HG03045 (cell line): ENCODE data around the gene IPPK.
"Not testable (repeated sequence)": the region's sequence is repeated elsewhere in the genome, so short reads cannot be mapped to it uniquely, and the experiment has no call there.

Source experiments
- ATAC-seq: cut with Tn5 transposase; IDR thresholded peaks from one replicate; pipeline ENCODE4 v1.9.1; 2021; ENCODE audit warnings: mild to moderate bottlenecking, moderate library complexity; ENCODE audit not compliant: unreplicated experiment

Gene IPPK

GRCh38 chr9:92598382-92598781 lies 71.5 kb downstream of the IPPK start:
- ATAC-seq, result no peak

DNA sequence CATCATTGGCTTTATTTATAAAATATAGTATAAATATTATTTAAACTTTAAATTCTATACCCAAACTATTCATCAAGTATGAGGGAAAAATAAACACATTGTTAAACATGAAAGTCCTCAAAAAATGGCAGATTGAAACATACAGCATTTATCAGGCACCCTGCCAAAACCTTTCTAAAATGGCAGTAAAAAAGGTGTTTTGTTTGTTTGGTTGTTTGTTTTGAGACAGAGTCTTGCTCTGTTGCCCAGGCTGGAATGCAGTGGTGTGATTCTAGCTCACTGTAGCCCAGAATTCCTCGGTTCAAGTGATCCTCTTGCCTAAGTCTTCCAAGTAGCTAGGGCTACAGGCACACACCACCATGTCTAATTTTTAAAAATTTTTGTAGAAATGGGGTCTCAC lies 74.0 kb downstream of the IPPK start:
- ATAC-seq, result no peak

- not testable (repeated sequence) for ATAC-seq
Measured at GRCh38 chr9:92595075-92595474, 74.9 kb downstream of the IPPK start.

DNA sequence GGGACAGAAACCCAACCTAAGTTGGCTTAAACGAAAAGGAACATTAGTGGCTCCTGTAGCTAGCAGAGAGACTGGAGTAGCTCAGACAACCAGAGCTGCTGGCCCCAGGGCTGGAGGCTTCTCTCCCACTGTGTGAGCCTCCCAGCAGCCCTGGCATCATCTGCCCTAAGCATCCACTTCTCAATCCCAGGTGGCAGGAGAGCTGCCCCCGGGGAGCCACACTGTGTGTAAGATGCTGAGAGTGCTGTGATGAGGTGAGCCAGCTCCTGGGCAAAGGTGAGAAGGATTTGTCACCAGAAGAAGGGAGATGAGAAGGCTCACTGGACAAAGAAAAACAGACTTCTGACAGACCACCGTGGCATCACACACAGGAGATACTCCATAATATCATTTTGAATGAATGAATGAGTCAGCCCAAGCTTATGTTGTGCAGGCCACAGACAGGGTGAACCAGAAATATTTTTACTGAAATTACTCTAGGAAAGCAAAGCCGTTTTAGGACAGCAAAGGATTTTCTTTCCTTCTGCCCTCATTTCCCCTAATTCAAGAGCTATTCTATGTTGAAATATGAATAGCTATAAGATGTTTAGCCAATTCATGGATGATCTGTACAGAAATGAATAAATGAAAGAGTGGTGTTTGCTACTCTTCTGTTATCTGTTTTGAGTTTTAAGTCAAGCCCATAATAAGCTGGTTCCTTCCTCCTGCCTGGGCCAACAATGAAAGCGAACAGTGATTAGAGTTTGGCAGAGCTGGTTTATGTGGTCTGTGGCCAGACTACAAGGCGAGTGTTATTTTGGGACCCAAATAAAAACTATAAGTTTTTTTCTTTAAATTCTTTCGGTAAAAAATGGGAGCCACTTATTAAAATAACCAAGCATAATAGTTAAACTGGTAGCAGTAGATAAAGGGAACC lies 76.7 kb downstream of the IPPK start:
- no peak for ATAC-seq

GRCh38 chr9:92592537-92592936 lies 77.4 kb downstream of the IPPK start:
- ATAC-seq, result no peak

DNA sequence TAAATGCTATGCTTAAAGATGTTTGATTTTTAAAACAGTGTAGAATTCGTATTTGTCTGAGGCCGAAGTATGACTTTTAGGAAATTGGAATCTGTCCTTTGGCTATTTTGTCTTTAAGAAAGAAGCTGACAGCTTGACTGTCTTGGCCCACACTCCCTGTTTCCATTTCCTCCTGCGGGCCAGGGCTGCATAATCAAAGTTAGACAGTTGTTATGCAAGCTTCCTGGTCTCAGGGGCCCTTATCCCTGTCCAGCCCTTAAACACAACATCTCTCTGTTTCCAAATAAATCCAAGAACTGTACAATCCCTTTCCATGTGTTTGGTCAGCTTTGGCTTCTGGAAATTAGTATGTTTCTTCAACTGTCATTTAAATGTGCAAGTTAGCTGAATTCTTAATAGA lies 79.6 kb downstream of the IPPK start:
- no peak for ATAC-seq

- no peak for ATAC-seq
Measured at GRCh38 chr9:92589923-92590322, 80.0 kb downstream of the IPPK start.

GRCh38 chr9:92576175-92576574 lies 93.8 kb downstream of the IPPK start:
- ATAC-seq, result no peak

DNA sequence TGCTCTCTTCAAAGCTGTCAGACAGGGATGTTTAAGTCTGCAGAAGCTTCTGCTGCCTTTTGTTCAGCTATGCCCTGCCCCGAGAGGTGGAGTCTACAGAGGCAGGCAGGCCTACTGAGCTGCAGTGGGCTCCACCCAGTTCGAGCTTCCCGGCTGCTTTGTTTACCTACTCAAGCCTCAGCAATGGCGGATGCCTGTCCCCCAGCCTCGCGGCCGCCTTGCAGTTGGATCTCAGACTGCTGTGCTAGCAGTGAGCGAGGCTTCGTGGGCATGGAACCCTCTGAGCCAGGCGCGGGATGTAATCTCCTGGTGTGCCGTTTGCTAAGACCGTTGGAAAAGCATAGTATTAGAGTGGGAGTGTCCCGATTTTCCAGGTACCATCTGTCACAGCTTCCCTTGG lies 96.3 kb downstream of the IPPK start:
- ATAC-seq, result not testable (repeated sequence)

DNA sequence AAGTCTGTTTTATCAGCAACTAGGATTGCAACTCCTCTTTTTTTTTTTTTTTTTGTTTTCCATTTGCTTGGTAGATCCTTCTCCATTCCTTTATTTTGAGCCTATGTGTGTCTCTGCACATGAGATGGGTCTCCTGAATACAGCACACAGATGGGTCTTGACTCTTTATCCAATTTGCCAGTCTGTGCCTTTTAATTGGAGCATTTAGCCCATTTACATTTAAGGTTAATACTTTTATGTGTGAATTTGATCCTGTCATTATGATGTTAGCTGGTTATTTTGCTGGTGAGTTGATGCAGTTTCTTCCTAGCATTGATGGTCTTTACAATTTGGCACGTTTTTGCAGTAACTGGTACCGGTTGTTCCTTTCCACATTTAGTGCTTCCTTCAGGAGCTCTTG lies 98.1 kb downstream of the IPPK start:
- ATAC-seq, result not testable (repeated sequence)

DNA sequence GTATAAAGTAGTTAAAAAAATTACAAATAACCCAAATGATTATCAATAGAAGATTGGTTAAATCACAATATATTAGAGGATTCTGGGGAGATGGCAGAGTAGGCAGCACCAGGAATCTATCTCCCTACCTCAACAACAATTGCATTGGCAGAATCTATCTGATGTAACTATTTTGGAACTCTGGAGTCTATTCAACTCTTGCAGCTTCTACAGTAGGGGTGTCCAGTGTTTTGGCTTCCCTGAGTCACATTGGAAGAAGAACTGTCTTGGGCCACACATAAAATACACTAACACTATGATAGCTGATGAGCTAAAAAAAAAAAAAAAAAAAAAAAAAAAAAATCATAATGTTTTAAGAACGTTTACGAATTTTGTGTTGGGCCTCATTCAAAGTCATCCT lies 104.9 kb downstream of the IPPK start:
- no peak for ATAC-seq

- no peak for ATAC-seq
Measured at GRCh38 chr9:92564504-92564903, 105.4 kb downstream of the IPPK start.
